PC-3 (cell line): ENCODE data around the gene OLFML2A.

ENCODE experiments used
- CTCF ChIP-seq: fragments of 300-600 bp; sonication (generic); conservative IDR thresholded peaks from 2 replicates; pipeline ENCODE4 v1.5.1; 2017; ENCODE audit warnings: antibody characterized with exemption, low read depth, mild to moderate bottlenecking, low read length
- EZH2phosphoT487 ChIP-seq: fragments of 300-600 bp; sonication (generic); IDR thresholded peaks from 2 replicates; pipeline ENCODE4 v1.6.1; 2018; ENCODE audit warnings: mild to moderate bottlenecking, antibody characterized with exemption, low read length, borderline replicate concordance

GRCh38 chr9:124853605-124854143, 76.7 kb downstream of the OLFML2A start:
- TF ChIP-seq CTCF (no peak), EZH2phosphoT487 (no peak)
